HepG2 (cell line): ENCODE measurements around the gene PLEKHA8. TPM values are rescaled to one million over a fixed set of nuclear protein-coding genes. Genes with fewer than 3 reads are reported as not detected.

Experiments used
- AKNA ChIP-seq: sonication (generic); formaldehyde crosslinking; IDR thresholded peaks from 2 replicates; pipeline ENCODE4 v1.4.0; 2020; ENCODE audit warnings: missing genetic modification reagents, borderline replicate concordance
- ATM ChIP-seq: fragments of 450-650 bp; IDR thresholded peaks from 2 replicates; pipeline ENCODE4 v1.7.1; 2017; ENCODE audit warnings: mild to moderate bottlenecking, borderline replicate concordance
- EHMT2 ChIP-seq: fragments of 200-600 bp; sonication (generic); IDR thresholded peaks from 2 replicates; pipeline ENCODE4 v1.7.0; 2017; ENCODE audit warnings: antibody characterized with exemption, low read depth, low read length, borderline replicate concordance
- ELF1 ChIP-seq: sonication (generic); formaldehyde crosslinking; IDR thresholded peaks from 2 replicates; pipeline ENCODE4 v1.4.0; 2020; ENCODE audit warnings: missing genetic modification reagents
- GMEB1 ChIP-seq: sonication (generic); formaldehyde crosslinking; IDR thresholded peaks from 2 replicates; pipeline ENCODE4 v1.5.1; 2020; ENCODE audit warnings: missing genetic modification reagents, mild to moderate bottlenecking, borderline replicate concordance
- HDAC2 ChIP-seq: sonication (generic); formaldehyde crosslinking; IDR thresholded peaks from 2 replicates; pipeline ENCODE4 v1.4.0; 2020; ENCODE audit warnings: missing genetic modification reagents
- NBN ChIP-seq: fragments of 450-650 bp; conservative IDR thresholded peaks from 2 replicates; pipeline ENCODE4 v1.6.1; 2017
- NFAT5 ChIP-seq: sonication (generic); formaldehyde crosslinking; IDR thresholded peaks from 2 replicates; pipeline ENCODE4 v1.4.0; 2020; ENCODE audit warnings: missing genetic modification reagents
- NFE2L1 ChIP-seq: sonication (generic); formaldehyde crosslinking; IDR thresholded peaks from 2 replicates; pipeline ENCODE4 v1.4.0; 2020; ENCODE audit warnings: missing genetic modification reagents, mild to moderate bottlenecking, borderline replicate concordance
- NONO ChIP-seq, 2 experiments: fragments of 450-650 bp in 1 of 2; sonication (generic) in 1 of 2; formaldehyde crosslinking in 1 of 2; IDR thresholded peaks in 1 of 2; conservative IDR thresholded peaks in 1 of 2; 2 replicates each; pipeline versions ENCODE4 v1.6.1 to v1.8.0; 2017 to 2022; ENCODE audit warnings: mild to moderate bottlenecking in 1 of 2, missing genetic modification reagents in 1 of 2, moderate library complexity in 1 of 2
- SIN3B ChIP-seq: fragments of 150-350 bp; IDR thresholded peaks from 2 replicates; pipeline ENCODE4 v1.6.1; 2014; ENCODE audit warnings: low read length
- SNAI1 ChIP-seq: sonication (generic); formaldehyde crosslinking; IDR thresholded peaks from 2 replicates; pipeline ENCODE4 v1.5.0; 2020; ENCODE audit warnings: mild to moderate bottlenecking, missing genetic modification reagents, borderline replicate concordance
- ZKSCAN5 ChIP-seq: sonication (generic); formaldehyde crosslinking; IDR thresholded peaks from 2 replicates; pipeline ENCODE4 v1.5.1; 2020; ENCODE audit warnings: mild to moderate bottlenecking, missing genetic modification reagents
- ZNF382 ChIP-seq: sonication (generic); formaldehyde crosslinking; IDR thresholded peaks from 2 replicates; pipeline ENCODE4 v1.5.0; 2020; ENCODE audit warnings: missing genetic modification reagents, mild to moderate bottlenecking, borderline replicate concordance
- ZNF567 ChIP-seq: sonication (generic); formaldehyde crosslinking; IDR thresholded peaks from 2 replicates; pipeline ENCODE4 v1.8.1; 2023; ENCODE audit warnings: mild to moderate bottlenecking, missing genetic modification reagents, borderline replicate concordance
- ZNF660 ChIP-seq: sonication (generic); formaldehyde crosslinking; IDR thresholded peaks from 2 replicates; pipeline ENCODE4 v1.5.1; 2020; ENCODE audit warnings: mild to moderate bottlenecking, low read depth, missing genetic modification reagents, borderline replicate concordance
- ZNF790 ChIP-seq: sonication (generic); formaldehyde crosslinking; IDR thresholded peaks from 2 replicates; pipeline ENCODE4 v1.8.0; 2022; ENCODE audit warnings: missing genetic modification reagents, mild to moderate bottlenecking, borderline replicate concordance
- ZZZ3 ChIP-seq: sonication (generic); formaldehyde crosslinking; IDR thresholded peaks from 2 replicates; pipeline ENCODE4 v1.4.0; 2020; ENCODE audit warnings: missing genetic modification reagents, mild to moderate bottlenecking, borderline replicate concordance
- polyA plus RNA-seq, 8 experiments: library from polyadenylated mRNA; depleted of rRNA in 3 of 8; stranded (reverse) in 7 of 8; unstranded in 1 of 8; fragments of >200 nt; fragmentation: Illumina TruSeq in 4 of 8; extraction: Trizol in 4 of 8; gene quantifications; 2 replicates each; pipeline versions ENCODE4 v1.2.1 to v1.2.3, GENCODE V29; 2011 to 2016; ENCODE audit warnings: low read depth in 4 of 8, missing spikeins in 1 of 8, mixed read lengths in 1 of 8; ENCODE audit not compliant: insufficient read depth in 1 of 8
- total RNA-seq, 5 experiments: library from RNA; depleted of rRNA; stranded (reverse); fragments of >200 nt; fragmentation: Illumina TruSeq; extraction: Trizol; gene quantifications; 2 replicates each; pipeline ENCODE4 v1.2.3, GENCODE V29; 2016; ENCODE audit warnings: low read depth in 1 of 5

The PLEKHA8 gene
- total and polyA plus RNA-seq, 2 of the 13 experiments (the other 11 are each of a cell fraction or from before 2014, with no cell fraction given), result 12.5 to 26.4 TPM

GRCh38 chr7:30028216-30028748 is at the start of gene PLEKHA8 (continued):
- no peak for TF ChIP-seq EHMT2
- no peak for TF ChIP-seq NBN
- peak; percentile 79; the same call in 1 of the 2 replicates for TF ChIP-seq GMEB1
- TF ChIP-seq AKNA, result no peak
- no peak; the same call in 1 of the 2 replicates for TF ChIP-seq NFAT5 (CRISPR knock-in tag)
- no peak; the same call in 1 of the 2 replicates for TF ChIP-seq ZNF790 (CRISPR knock-in tag)
- no peak for TF ChIP-seq ATM
- TF ChIP-seq HDAC2 (CRISPR knock-in tag), result peak; percentile 47; the same call in 1 of the 2 replicates
- no peak for TF ChIP-seq SNAI1 (CRISPR knock-in tag)
- no peak for TF ChIP-seq NONO (IDR thresholded peaks at IDR 0.05)
- peak; percentile 66 for TF ChIP-seq NONO (CRISPR knock-in tag; conservative IDR thresholded peaks at IDR 0.05)
- no peak for TF ChIP-seq ZNF660 (CRISPR knock-in tag)
- TF ChIP-seq ZNF382 (CRISPR knock-in tag), result no peak
- TF ChIP-seq ELF1 (CRISPR knock-in tag), result peak; percentile 60
- TF ChIP-seq ZKSCAN5 (CRISPR knock-in tag), result no peak
- TF ChIP-seq ZNF567 (CRISPR knock-in tag), result no peak
- no peak for TF ChIP-seq NFE2L1 (CRISPR knock-in tag)
- no peak for TF ChIP-seq SIN3B
- TF ChIP-seq ZZZ3 (CRISPR knock-in tag), result no peak
